Heart left ventricle (tissue), 16 donors: ENCODE results near the gene IFITM2. TPM values are rescaled to one million over a fixed set of nuclear protein-coding genes. Genes with fewer than 3 reads are reported as not detected.

Source experiments
- ATAC-seq, 4 donors: fragments of 200-7000 bp; cut with Tn5 transposase; one replicate each; pipeline ENCODE4 v1.9.1; 2020 to 2022; ENCODE audit warnings: moderate library complexity in 4 of 4, mild to moderate bottlenecking in 3 of 4, moderate number of reproducible peaks in 1 of 4
- DNase-seq, 5 donors: peaks; one replicate each; pipeline ENCODE4 v3.0.0-alpha.2; 2020
- H3K27ac ChIP-seq, 12 donors: fragments of 200-600 bp; sonication (generic) in 4 of 12; one replicate each; pipeline versions ENCODE4 v1.5.0 to v1.8.0; 2016 to 2022; ENCODE audit warnings: mild to moderate bottlenecking in 2 of 12
- H3K27me3 ChIP-seq, 9 donors: fragments of 200-600 bp; sonication (generic) in 2 of 9; one replicate each; pipeline versions ENCODE4 v1.5.1 to v1.8.0; 2016 to 2022; ENCODE audit warnings: mild to moderate bottlenecking in 3 of 9
- H3K36me3 ChIP-seq, 9 donors: fragments of 200-600 bp; sonication (generic) in 2 of 9; one replicate each; pipeline versions ENCODE4 v1.5.0 to v1.8.0; 2018 to 2022; ENCODE audit warnings: mild to moderate bottlenecking in 2 of 9
- H3K4me1 ChIP-seq, 12 donors: fragments of 200-600 bp; sonication (generic) in 4 of 12; one replicate each; pipeline versions ENCODE4 v1.5.0 to v1.8.0; 2016 to 2022; ENCODE audit warnings: mild to moderate bottlenecking in 3 of 12
- H3K4me3 ChIP-seq, 12 donors: fragments of 200-600 bp; sonication (generic) in 4 of 12; one replicate each; pipeline versions ENCODE4 v1.5.0 to v1.8.0; 2017 to 2022; ENCODE audit warnings: mild to moderate bottlenecking in 9 of 12, moderate library complexity in 4 of 12
- H3K9me3 ChIP-seq, 12 donors: fragments of 200-600 bp; sonication (generic) in 4 of 12; one replicate each; pipeline versions ENCODE4 v1.5.0 to v1.8.0; 2016 to 2022; ENCODE audit warnings: mild to moderate bottlenecking in 1 of 12
- POLR2A ChIP-seq, 2 donors: fragments of 450-650 bp; IDR thresholded peaks; one replicate each; pipeline ENCODE4 v1.6.1; 2017; ENCODE audit warnings: antibody characterized with exemption in 2 of 2, mild to moderate bottlenecking in 2 of 2, moderate library complexity in 2 of 2
- WGBS, 4 donors: extraction: QIAGEN DNeasy Blood & Tissue Kit in 2 of 4; methylation state at CpG; one replicate each; pipeline versions ENCODE4 v1.1.5 to v1.1.7; 2013 to 2018; 5-methylcytosine and 5-hydroxymethylcytosine counted together
- intact Hi-C, 10 donors: fragments of 100-400 bp; cut with DNase I; formaldehyde crosslinking; loops; one replicate each; pipeline versions ENCODE4 v1.11.1 to v1.14.2; 2022
- polyA plus RNA-seq, 2 donors: library from polyadenylated mRNA; stranded (reverse); fragments of 200-250 nt; gene quantifications; one replicate each; pipeline ENCODE4 v1.2.3, GENCODE V29; 2013
- total RNA-seq, 9 donors: library from RNA; depleted of rRNA in 2 of 9; stranded (reverse); fragments of >200 nt in 2 of 9; fragmentation: NEBNext Ultra II Directional in 3 of 9; extraction: Animal tissue kit (Norgen Biotek cat#: 25700) in 3 of 9; gene quantifications; one replicate each; pipeline versions ENCODE4 v1.1.0 to v1.2.4, GENCODE V29; 2016 to 2023
- TF ChIP-seq, protein P1 (sequence below), 12 donors: fragments of 200-600 bp; sonication (generic) in 4 of 12; IDR thresholded peaks; one replicate each; pipeline versions ENCODE4 v1.5.0 to v1.8.0; 2018 to 2022; ENCODE audit warnings: antibody characterized with exemption in 12 of 12, mild to moderate bottlenecking in 5 of 12
- donor health status: ischemic (EF 13 %, LVEDD 7.1; RV severe dilation, severe dysfunction).
- donor health status: healthy with polysubstance abuse.
- donor health status: DM: no; HTN: yes; CAD: no.
- donor health status: DM: no; HTN: no; CAD: no.
- donor health status: ischemic (EF 25% LVEDD 6.9; RV normal size, moderate dysfunction).
- donor health status: ischemic (EF 25% LVEDD 5.7; RV mildly dilated, moderate dysfunction).
- donor health status: healthy.
- donor health status: DM: yes; HTN: yes; CAD: no.
- donor health status: ischemic (EF 35%, LVEDD 5.7; RV mildly dilated, moderate dysfunction).
- donor health status: nonischemic (EF 11% LVEDD 7.7; RV severe dilation, severe dysfunction).
- donor health status: DM: yes; HTN: yes; CAD: no.
- donor health status: PGD.
- donor health status: ischemic (EF 29% LVEDD 5.4; RV normal size, mild dysfunction).
- donor health status: nonischemic (EF 23%, LVEDD 6.1; RV moderate dilation, normal function).

Gene IFITM2
- total and polyA plus RNA-seq, 11 donors, result 116 to 501 (median 154) TPM

GRCh38 chr11:299951-300735 is 7.5 kb upstream of the IFITM2 start:
- ATAC-seq, result no peak
- Histone ChIP-seq H3K4me3 (no peak overlapping the region), H3K27ac (no peak overlapping the region), H3K9me3 (no peaks in the 10 kb centered on the region), H3K27me3 (peaks cover 4 to 47% (median 17%) of the 10 kb centered on the region in 9 donors), H3K36me3 (no peaks in the 10 kb centered on the region), H3K4me1 (peaks cover 0 to 19% (median 3%) of the 10 kb centered on the region in 12 donors)
- no peak for TF ChIP-seq POLR2A (IDR thresholded peaks at IDR 0.05)
- TF ChIP-seq, protein P1, sequence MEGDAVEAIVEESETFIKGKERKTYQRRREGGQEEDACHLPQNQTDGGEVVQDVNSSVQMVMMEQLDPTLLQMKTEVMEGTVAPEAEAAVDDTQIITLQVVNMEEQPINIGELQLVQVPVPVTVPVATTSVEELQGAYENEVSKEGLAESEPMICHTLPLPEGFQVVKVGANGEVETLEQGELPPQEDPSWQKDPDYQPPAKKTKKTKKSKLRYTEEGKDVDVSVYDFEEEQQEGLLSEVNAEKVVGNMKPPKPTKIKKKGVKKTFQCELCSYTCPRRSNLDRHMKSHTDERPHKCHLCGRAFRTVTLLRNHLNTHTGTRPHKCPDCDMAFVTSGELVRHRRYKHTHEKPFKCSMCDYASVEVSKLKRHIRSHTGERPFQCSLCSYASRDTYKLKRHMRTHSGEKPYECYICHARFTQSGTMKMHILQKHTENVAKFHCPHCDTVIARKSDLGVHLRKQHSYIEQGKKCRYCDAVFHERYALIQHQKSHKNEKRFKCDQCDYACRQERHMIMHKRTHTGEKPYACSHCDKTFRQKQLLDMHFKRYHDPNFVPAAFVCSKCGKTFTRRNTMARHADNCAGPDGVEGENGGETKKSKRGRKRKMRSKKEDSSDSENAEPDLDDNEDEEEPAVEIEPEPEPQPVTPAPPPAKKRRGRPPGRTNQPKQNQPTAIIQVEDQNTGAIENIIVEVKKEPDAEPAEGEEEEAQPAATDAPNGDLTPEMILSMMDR (IDR thresholded peaks at IDR 0.05), result peak in 2 of 12 donors; percentile 14 to 19
- DNase-seq, result peak in 3 of 5 donors; percentile 26 to 48 (median 37)
- intact Hi-C loops, result loop anchor here in 4 of 10 donors (2.0 to 10.0 kb wide), 5 partner anchors 47 to 205 kb away; partner anchors contain the start of genes BET1L (in 1 of the 4), RIC8A (in 1 of the 4) and RNH1 (in 1 of the 4)
- 20 to 39% (median 34%) methylated on average over 5 to 20 of the region's 20 CpGs for WGBS, 4 donors

- Histone ChIP-seq H3K27me3 (peaks cover 4 to 38% (median 17%) of the 10 kb centered on the region in 9 donors), H3K4me3 (no peak overlapping the region), H3K27ac (no peak overlapping the region), H3K9me3 (no peaks in the 10 kb centered on the region), H3K4me1 (peaks cover 0 to 32% (median 14%) of the 10 kb centered on the region in 12 donors), H3K36me3 (no peaks in the 10 kb centered on the region)
- intact Hi-C loops, result loop anchor here in 3 of 10 donors (5.0 to 10.0 kb wide), 3 partner anchors 51 to 201 kb away; partner anchors contain the start of gene RNH1 (in 1 of the 3)
- ATAC-seq, result no peak
- TF ChIP-seq, protein P1 (IDR thresholded peaks at IDR 0.05), result no peak
- no peak for TF ChIP-seq POLR2A (IDR thresholded peaks at IDR 0.05)
- 87 to 93% (median 90%) methylated on average over 12 of the region's 12 CpGs for WGBS, 4 donors
- DNase-seq, result no peak
Measured at GRCh38 chr11:303363-303762, 4.3 kb upstream of the IFITM2 start.

- peaks cover 0 to 32% (median 14%) of the 10 kb centered on the region in 12 donors for H3K4me1 ChIP-seq
- 76 to 90% (median 79%) methylated on average over 40 to 52 of the region's 52 CpGs for WGBS, 4 donors
- H3K36me3 ChIP-seq, result peaks cover 0 to 2% (median 0%) of the 10 kb centered on the region in 9 donors
- no peak overlapping the region for H3K4me3 ChIP-seq
- no peaks in the 10 kb centered on the region for H3K9me3 ChIP-seq
- intact Hi-C loops, result loop anchor here in 3 of 10 donors (5.0 to 10.0 kb wide), 3 partner anchors 51 to 201 kb away; partner anchors contain the start of gene RNH1 (in 1 of the 3)
- peaks cover 4 to 32% (median 12%) of the 10 kb centered on the region in 9 donors for H3K27me3 ChIP-seq
- DNase-seq, result peak in 1 of 5 donors; percentile 60
- ATAC-seq, result no peak
- TF ChIP-seq, protein P1 (IDR thresholded peaks at IDR 0.05), result no peak
- TF ChIP-seq POLR2A (IDR thresholded peaks at IDR 0.05), result no peak
- H3K27ac ChIP-seq, result no peak overlapping the region
Measured at GRCh38 chr11:304061-304506, 3.5 kb upstream of the IFITM2 start.
